HEK293T (cell line): ENCODE data around the gene ADCY6.

Experiments
- ARNT ChIP-seq: fragments of 450-650 bp; IDR thresholded peaks from 2 replicates; pipeline ENCODE4 v1.6.1; 2017; ENCODE audit warnings: mild to moderate bottlenecking
- BHLHE40 ChIP-seq: fragments of 450-650 bp; IDR thresholded peaks from 2 replicates; pipeline ENCODE4 v1.6.1; 2016; ENCODE audit warnings: mild to moderate bottlenecking, moderate library complexity, borderline replicate concordance
- CTBP1 ChIP-seq: fragments of 450-650 bp; IDR thresholded peaks from 2 replicates; pipeline ENCODE4 v1.6.1; 2016; ENCODE audit warnings: borderline replicate concordance
- FOXA1 ChIP-seq: fragments of 450-650 bp; IDR thresholded peaks from 2 replicates; pipeline ENCODE4 v1.6.1; 2016; ENCODE audit warnings: mild to moderate bottlenecking
- FOXK2 ChIP-seq: fragments of 450-650 bp; IDR thresholded peaks from 2 replicates; pipeline ENCODE4 v1.6.1; 2016; ENCODE audit warnings: mild to moderate bottlenecking
- FOXM1 ChIP-seq: fragments of 450-650 bp; IDR thresholded peaks from 2 replicates; pipeline ENCODE4 v1.6.1; 2017; ENCODE audit warnings: mild to moderate bottlenecking, borderline replicate concordance
- HDGF ChIP-seq: fragments of 450-650 bp; IDR thresholded peaks from 2 replicates; pipeline ENCODE4 v1.6.1; 2017; ENCODE audit warnings: antibody characterized with exemption, borderline replicate concordance
- SP1 ChIP-seq: fragments of 450-650 bp; IDR thresholded peaks from 2 replicates; pipeline ENCODE4 v1.6.1; 2017
- SUZ12 ChIP-seq: fragments of 450-650 bp; IDR thresholded peaks from 2 replicates; pipeline ENCODE4 v1.6.1; 2016; ENCODE audit warnings: mild to moderate bottlenecking
- TARDBP ChIP-seq: fragments of 450-650 bp; IDR thresholded peaks from 2 replicates; pipeline ENCODE4 v1.6.1; 2016
- ZNF384 ChIP-seq: fragments of 450-650 bp; IDR thresholded peaks from 2 replicates; pipeline ENCODE4 v1.6.1; 2016

DNA sequence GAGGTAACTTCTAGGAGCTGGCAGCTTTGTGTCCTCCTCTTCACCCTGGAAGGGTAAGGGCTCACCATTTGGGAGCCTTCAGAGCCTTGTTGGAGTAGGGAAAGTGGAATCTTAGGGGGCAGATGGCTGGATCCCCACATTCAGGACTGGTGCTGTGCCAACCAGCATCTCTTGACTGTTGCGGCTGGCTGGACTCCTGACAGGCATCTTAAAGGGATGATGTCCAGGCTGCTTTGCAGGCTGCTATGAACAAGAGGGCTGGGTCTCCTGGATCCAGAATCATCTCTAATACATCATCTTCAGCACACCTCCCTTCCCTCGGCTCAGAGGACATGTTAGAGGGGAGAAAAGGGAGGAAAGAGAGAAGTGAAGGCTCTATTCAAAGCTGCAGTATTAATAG is 33.8 kb upstream of the ADCY6 start:
- TF ChIP-seq ZNF384: no peak
- TF ChIP-seq BHLHE40: no peak
- no peak for TF ChIP-seq HDGF
- no peak for TF ChIP-seq SUZ12
- no peak for TF ChIP-seq SP1
- no peak for TF ChIP-seq FOXM1
- TF ChIP-seq ARNT: no peak
- TF ChIP-seq TARDBP: no peak
- no peak for TF ChIP-seq FOXA1
- TF ChIP-seq FOXK2: no peak
- no peak for TF ChIP-seq CTBP1
